Nephron (organoid): ENCODE results near the gene CRIP1.
A peak's percentile ranks its signal among the peaks of the same experiment; 100 is the strongest.

Experiments used
- H3K27ac Mint-ChIP-seq, 3 experiments: 2 replicates each; pipeline ENCODE4 v1.8.0; 2020; ENCODE audit warnings: mixed read lengths in 3 of 3, mild to moderate bottlenecking in 2 of 3, moderate library complexity in 1 of 3
- H3K27me3 Mint-ChIP-seq: 2 replicates; pipeline ENCODE4 v1.8.0; 2021; ENCODE audit warnings: low read depth, mild to moderate bottlenecking, moderate library complexity, mixed read lengths
- H3K36me3 Mint-ChIP-seq: 2 replicates; pipeline ENCODE4 v1.8.0; 2020; ENCODE audit warnings: low read depth, mixed read lengths
- H3K4me1 Mint-ChIP-seq: 2 replicates; pipeline ENCODE4 v1.8.0; 2020; ENCODE audit warnings: mixed read lengths
- H3K4me3 Mint-ChIP-seq, 3 experiments: 2 replicates each; pipeline ENCODE4 v1.8.0; 2020; ENCODE audit warnings: mild to moderate bottlenecking in 3 of 3, mixed read lengths in 3 of 3, moderate library complexity in 2 of 3
- H3K9me3 Mint-ChIP-seq: 2 replicates; pipeline ENCODE4 v1.8.0; 2020; ENCODE audit warnings: mixed read lengths
- TF ChIP-seq, protein P1 (sequence below), 3 experiments: fragments of 200-600 bp; sonication (generic); IDR thresholded peaks; one replicate each; pipeline ENCODE4 v1.5.0; 2021; ENCODE audit warnings: antibody characterized with exemption in 3 of 3; ENCODE audit not compliant: unreplicated experiment in 3 of 3

CRIP1 gene

DNA sequence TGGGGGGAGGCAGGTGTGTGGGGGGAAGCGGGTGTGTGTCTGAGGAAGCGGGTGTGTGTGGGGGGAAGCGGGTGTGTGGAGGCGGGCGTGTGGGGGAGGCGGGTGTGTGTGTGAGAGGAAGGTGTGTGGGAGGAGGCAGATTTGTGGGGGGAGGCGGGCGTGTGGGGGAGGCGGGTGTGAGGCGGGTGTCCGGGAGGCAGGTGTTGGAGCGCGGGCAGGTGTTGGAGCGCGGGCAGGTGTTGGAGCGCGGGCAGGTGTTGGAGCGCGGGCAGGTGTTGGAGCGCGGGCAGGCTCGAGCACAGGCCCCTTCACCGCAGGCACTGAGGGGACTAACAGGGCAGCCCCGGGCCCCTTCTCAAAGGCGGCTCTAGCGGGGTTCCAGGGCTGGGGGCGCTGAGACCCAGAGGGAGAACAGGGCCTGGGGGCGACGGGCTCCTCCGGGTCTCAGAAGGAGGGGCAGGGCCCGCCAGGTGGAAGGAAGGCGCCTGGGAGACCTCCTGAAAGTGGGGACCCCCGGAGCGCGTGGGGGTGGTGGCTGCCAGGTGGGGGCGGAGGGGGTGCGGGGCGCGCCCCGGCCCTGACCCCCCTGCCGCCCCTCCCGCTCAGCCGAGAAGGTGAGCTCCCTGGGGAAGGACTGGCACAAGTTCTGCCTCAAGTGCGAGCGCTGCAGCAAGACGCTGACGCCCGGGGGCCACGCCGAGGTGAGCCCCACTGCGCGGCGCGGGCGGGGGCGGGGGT lies 8.9 kb upstream of the CRIP1 start:
- H3K4me3 Mint-ChIP-seq, result peak overlapping the region; percentile 65 to 75 (median 73)
- no peaks in the 10 kb centered on the region for H3K9me3 Mint-ChIP-seq
- H3K4me1 Mint-ChIP-seq, result peaks cover 25% of the 10 kb centered on the region
- H3K27ac Mint-ChIP-seq, result peak overlapping the region in 1 of 3 experiments; percentile 35
- H3K27me3 Mint-ChIP-seq, result peaks cover 41% of the 10 kb centered on the region
- H3K36me3 Mint-ChIP-seq, result no peaks in the 10 kb centered on the region
- TF ChIP-seq, protein P1, sequence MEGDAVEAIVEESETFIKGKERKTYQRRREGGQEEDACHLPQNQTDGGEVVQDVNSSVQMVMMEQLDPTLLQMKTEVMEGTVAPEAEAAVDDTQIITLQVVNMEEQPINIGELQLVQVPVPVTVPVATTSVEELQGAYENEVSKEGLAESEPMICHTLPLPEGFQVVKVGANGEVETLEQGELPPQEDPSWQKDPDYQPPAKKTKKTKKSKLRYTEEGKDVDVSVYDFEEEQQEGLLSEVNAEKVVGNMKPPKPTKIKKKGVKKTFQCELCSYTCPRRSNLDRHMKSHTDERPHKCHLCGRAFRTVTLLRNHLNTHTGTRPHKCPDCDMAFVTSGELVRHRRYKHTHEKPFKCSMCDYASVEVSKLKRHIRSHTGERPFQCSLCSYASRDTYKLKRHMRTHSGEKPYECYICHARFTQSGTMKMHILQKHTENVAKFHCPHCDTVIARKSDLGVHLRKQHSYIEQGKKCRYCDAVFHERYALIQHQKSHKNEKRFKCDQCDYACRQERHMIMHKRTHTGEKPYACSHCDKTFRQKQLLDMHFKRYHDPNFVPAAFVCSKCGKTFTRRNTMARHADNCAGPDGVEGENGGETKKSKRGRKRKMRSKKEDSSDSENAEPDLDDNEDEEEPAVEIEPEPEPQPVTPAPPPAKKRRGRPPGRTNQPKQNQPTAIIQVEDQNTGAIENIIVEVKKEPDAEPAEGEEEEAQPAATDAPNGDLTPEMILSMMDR (IDR thresholded peaks at IDR 0.05; ENCODE audit: unreplicated experiment in 3 of 3), result no peak

DNA sequence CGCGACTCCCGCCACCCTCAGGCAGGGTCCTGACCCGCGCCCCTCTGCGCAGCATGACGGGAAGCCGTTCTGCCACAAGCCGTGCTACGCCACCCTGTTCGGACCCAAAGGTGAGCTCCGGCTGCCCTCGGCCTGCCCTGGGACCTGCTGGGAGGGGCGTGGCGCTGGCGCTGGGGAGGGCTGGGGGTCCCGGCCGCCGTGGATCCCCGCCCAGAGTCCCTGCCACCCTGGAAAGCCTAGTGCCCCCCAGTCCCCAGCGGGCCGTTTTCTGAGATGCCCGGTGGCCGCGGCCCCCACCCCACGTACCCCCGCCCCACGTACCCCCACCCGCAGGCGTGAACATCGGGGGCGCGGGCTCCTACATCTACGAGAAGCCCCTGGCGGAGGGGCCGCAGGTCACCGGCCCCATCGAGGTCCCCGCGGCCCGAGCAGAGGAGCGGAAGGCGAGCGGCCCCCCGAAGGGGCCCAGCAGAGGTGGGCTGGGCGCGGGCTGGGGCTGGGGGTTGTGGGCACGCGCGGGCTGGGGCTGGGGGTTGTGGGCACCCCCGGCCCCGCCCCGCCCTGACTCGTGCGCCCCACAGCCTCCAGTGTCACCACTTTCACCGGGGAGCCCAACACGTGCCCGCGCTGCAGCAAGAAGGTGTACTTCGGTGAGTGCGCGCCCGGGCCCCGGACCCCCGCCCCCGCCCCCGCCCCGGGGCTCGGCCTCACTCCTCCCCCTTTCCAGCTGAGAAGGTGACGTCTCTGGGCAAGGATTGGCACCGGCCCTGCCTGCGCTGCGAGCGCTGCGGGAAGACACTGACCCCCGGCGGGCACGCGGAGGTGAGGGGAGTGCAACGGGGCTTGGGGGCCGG lies 8.1 kb upstream of the CRIP1 start:
- H3K4me3 Mint-ChIP-seq, result no peak overlapping the region
- peaks cover 44% of the 10 kb centered on the region for H3K27me3 Mint-ChIP-seq

GRCh38 chr14:105479431-105480158 lies 7.1 kb upstream of the CRIP1 start:
- peak overlapping the region; percentile 38 to 58 (median 44) for H3K4me3 Mint-ChIP-seq
- no peaks in the 10 kb centered on the region for H3K36me3 Mint-ChIP-seq
- no peak overlapping the region for H3K27ac Mint-ChIP-seq
- peaks cover 30% of the 10 kb centered on the region for H3K4me1 Mint-ChIP-seq
- TF ChIP-seq, protein P1 (IDR thresholded peaks at IDR 0.05; ENCODE audit: unreplicated experiment in 3 of 3), result no peak
- H3K27me3 Mint-ChIP-seq, result peaks cover 48% of the 10 kb centered on the region
- H3K9me3 Mint-ChIP-seq, result no peaks in the 10 kb centered on the region

More for the DNA sequence above, 8.1 kb upstream of the CRIP1 start:
- Mint-ChIP-seq H3K27ac (no peak overlapping the region), H3K4me1 (peaks cover 25% of the 10 kb centered on the region), H3K9me3 (no peaks in the 10 kb centered on the region), H3K36me3 (no peaks in the 10 kb centered on the region)
- TF ChIP-seq, protein P1 (IDR thresholded peaks at IDR 0.05; ENCODE audit: unreplicated experiment in 3 of 3), result no peak

DNA sequence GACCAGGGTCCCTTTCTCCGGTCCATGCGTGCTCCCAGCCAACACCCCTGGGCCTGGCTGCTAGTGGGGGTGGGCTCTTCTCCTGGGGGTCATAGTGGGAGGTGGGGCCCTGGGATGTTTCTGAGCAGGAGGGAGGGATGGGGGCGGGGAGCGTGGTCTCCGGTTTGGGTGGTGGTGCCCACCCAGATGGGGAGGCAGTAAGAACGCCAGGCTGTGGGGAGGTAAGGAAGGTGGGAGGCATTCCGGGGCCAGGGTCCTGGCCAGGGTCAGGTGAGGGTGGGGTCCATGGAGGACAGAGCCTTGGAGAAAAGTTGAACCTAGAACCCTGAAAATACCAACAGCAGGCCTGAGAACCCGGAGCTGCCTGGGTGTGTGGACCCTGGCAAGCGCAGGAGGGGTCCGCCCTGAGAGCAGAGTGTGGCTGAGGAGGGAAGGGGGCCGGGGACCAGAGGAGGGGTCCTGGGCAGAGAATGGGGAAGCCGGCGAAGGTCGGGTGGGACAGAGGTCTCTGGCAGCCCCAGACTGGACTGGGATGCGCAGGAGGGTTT lies 6.4 kb upstream of the CRIP1 start:
- TF ChIP-seq, protein P1 (IDR thresholded peaks at IDR 0.05; ENCODE audit: unreplicated experiment in 3 of 3), result no peak
- H3K9me3 Mint-ChIP-seq, result no peaks in the 10 kb centered on the region
- peaks cover 32% of the 10 kb centered on the region for H3K4me1 Mint-ChIP-seq
- H3K27ac Mint-ChIP-seq, result peak overlapping the region in 2 of 3 experiments; percentile 95 to 97
- H3K36me3 Mint-ChIP-seq, result no peaks in the 10 kb centered on the region
- peak overlapping the region in 1 of 3 experiments; percentile 68 for H3K4me3 Mint-ChIP-seq
- H3K27me3 Mint-ChIP-seq, result peaks cover 53% of the 10 kb centered on the region

DNA sequence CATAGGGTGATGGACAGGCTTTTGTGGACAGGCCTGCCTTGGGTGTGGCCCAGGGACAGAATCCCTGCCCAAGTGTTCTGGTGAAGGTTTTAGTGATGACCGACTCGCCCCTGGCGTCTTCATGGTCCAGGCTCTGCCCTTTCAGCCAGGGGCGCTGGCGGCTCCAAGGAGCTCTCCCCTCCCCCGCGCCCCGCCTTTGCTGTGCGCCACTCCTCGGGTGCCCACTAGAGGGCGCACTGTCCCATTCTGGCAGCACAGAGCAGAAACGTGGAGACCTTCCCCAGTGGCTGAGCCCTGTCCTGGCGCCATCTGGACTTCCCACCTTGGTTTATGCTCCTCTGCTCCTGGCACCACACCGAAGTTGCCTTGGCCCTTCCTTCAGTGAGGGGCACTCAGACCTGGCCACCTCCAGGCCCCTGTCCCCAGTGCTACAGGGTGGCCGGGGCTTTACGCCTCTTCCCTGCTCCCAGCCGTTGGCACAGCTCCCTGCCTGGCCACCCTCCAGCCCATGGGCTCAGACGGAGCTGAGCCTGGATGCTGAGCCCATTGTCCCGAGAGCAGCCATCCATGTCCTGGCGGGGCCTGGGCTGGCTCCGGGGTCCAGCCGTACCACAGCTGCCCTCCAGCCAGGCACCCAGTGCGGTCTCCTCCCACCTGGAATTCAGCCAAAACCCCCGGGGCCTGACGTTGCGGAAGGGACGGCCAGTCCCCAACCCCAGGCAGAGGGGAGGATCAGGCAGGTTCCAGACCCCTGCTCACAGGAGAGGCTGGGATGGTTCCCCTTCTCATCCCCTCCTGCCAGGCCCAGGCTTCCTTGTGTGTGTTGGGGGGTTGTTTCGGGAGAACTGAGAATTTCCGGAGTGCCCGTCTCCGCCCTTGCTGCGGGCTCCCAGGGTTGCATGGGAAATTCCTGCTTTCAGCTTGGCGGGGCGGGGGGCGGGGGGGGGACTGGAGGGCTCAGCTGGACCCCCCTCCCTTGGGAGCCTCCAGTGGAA lies 5.6 kb upstream of the CRIP1 start:
- H3K4me3 Mint-ChIP-seq, result peak overlapping the region; percentile 64 to 69 (median 68)
- peak overlapping the region; percentile 82 to 97 (median 95) for H3K27ac Mint-ChIP-seq
- H3K4me1 Mint-ChIP-seq, result peaks cover 32% of the 10 kb centered on the region
- H3K36me3 Mint-ChIP-seq, result no peaks in the 10 kb centered on the region
- TF ChIP-seq, protein P1 (IDR thresholded peaks at IDR 0.05; ENCODE audit: unreplicated experiment in 3 of 3), result peak; percentile 99
- no peaks in the 10 kb centered on the region for H3K9me3 Mint-ChIP-seq
- H3K27me3 Mint-ChIP-seq, result peaks cover 61% of the 10 kb centered on the region
